Chondrocyte (in vitro differentiated cells): ENCODE measurements around the gene P4HA3. TPM values are rescaled to one million over a fixed set of nuclear protein-coding genes. Genes with fewer than 3 reads are reported as not detected.

Experiments
- DNase-seq: peaks from one replicate; pipeline ENCODE4 v3.0.0; 2021; ENCODE audit warnings: mixed read lengths, low spot score
- H3K27ac Mint-ChIP-seq: one replicate; pipeline ENCODE4 v1.8.0; 2021; ENCODE audit warnings: mild to moderate bottlenecking, moderate library complexity, mixed read lengths; ENCODE audit not compliant: unreplicated experiment
- H3K27me3 Mint-ChIP-seq: 2 replicates; pipeline ENCODE4 v1.8.0; 2021; ENCODE audit warnings: low read depth, mixed read lengths
- H3K36me3 Mint-ChIP-seq: 2 replicates; pipeline ENCODE4 v1.8.0; 2021; ENCODE audit warnings: low read depth, mixed read lengths
- H3K4me1 Mint-ChIP-seq: 2 replicates; pipeline ENCODE4 v1.8.0; 2021; ENCODE audit warnings: low read depth, mild to moderate bottlenecking, mixed read lengths
- H3K4me3 Mint-ChIP-seq: one replicate; pipeline ENCODE4 v1.8.0; 2021; ENCODE audit warnings: mild to moderate bottlenecking, moderate library complexity, mixed read lengths; ENCODE audit not compliant: unreplicated experiment
- H3K9me3 Mint-ChIP-seq: 2 replicates; pipeline ENCODE4 v1.8.0; 2021; ENCODE audit warnings: low read depth, mixed read lengths
- CTCF ChIP-seq: fragments of 200-600 bp; sonication (generic); IDR thresholded peaks from 2 replicates; pipeline ENCODE4 v1.5.0; 2021; ENCODE audit warnings: antibody characterized with exemption, mild to moderate bottlenecking, moderate library complexity
- total RNA-seq: library from RNA; stranded (reverse); gene quantifications from 3 replicates; pipeline ENCODE4 v1.2.1, GENCODE V29; 2021

The P4HA3 gene
- total RNA-seq, 1 donor from 2014 or later = 10.9 TPM

GRCh38 chr11:74279256-74279655 is 32.2 kb downstream of the P4HA3 start:
- H3K27ac Mint-ChIP-seq = peak overlapping the region; percentile 92
- peaks cover 35% of the 10 kb centered on the region for H3K4me1 Mint-ChIP-seq

GRCh38 chr11:74278721-74279161 is 32.7 kb downstream of the P4HA3 start:
- peaks cover 2% of the 10 kb centered on the region for H3K36me3 Mint-ChIP-seq
- peak overlapping the region; percentile 92 for H3K27ac Mint-ChIP-seq
- H3K27me3 Mint-ChIP-seq = no peaks in the 10 kb centered on the region
- no peaks in the 10 kb centered on the region for H3K9me3 Mint-ChIP-seq
- no peak overlapping the region for H3K4me3 Mint-ChIP-seq
- TF ChIP-seq CTCF = no peak
- no peak for DNase-seq
- peaks cover 35% of the 10 kb centered on the region for H3K4me1 Mint-ChIP-seq

More at GRCh38 chr11:74279256-74279655, 32.2 kb downstream of the P4HA3 start:
- Mint-ChIP-seq H3K4me3 (no peak overlapping the region), H3K9me3 (no peaks in the 10 kb centered on the region), H3K27me3 (no peaks in the 10 kb centered on the region), H3K36me3 (peaks cover 2% of the 10 kb centered on the region)
- no peak for TF ChIP-seq CTCF
- DNase-seq = no peak

GRCh38 chr11:74278103-74278502 is 33.3 kb downstream of the P4HA3 start:
- no peak for DNase-seq
- Mint-ChIP-seq H3K4me1 (peaks cover 35% of the 10 kb centered on the region), H3K27me3 (no peaks in the 10 kb centered on the region), H3K4me3 (peak overlapping the region; percentile 2), H3K9me3 (no peaks in the 10 kb centered on the region), H3K36me3 (peaks cover 3% of the 10 kb centered on the region), H3K27ac (peak overlapping the region; percentile 92)
- no peak for TF ChIP-seq CTCF

GRCh38 chr11:74276581-74276980 is 34.9 kb downstream of the P4HA3 start:
- H3K4me3 Mint-ChIP-seq = no peak overlapping the region
- TF ChIP-seq CTCF = no peak
- no peaks in the 10 kb centered on the region for H3K27me3 Mint-ChIP-seq
- peaks cover 35% of the 10 kb centered on the region for H3K4me1 Mint-ChIP-seq
- H3K9me3 Mint-ChIP-seq = no peaks in the 10 kb centered on the region
- H3K27ac Mint-ChIP-seq = peak overlapping the region; percentile 57
- no peak for DNase-seq
- peaks cover 5% of the 10 kb centered on the region for H3K36me3 Mint-ChIP-seq

- DNase-seq = no peak
- H3K9me3 Mint-ChIP-seq = no peaks in the 10 kb centered on the region
- H3K4me3 Mint-ChIP-seq = no peak overlapping the region
- H3K36me3 Mint-ChIP-seq = peaks cover 12% of the 10 kb centered on the region
- peaks cover 11% of the 10 kb centered on the region for H3K4me1 Mint-ChIP-seq
- H3K27me3 Mint-ChIP-seq = no peaks in the 10 kb centered on the region
- TF ChIP-seq CTCF = no peak
- H3K27ac Mint-ChIP-seq = no peak overlapping the region
Observed at GRCh38 chr11:74272276-74272675, 39.2 kb downstream of the P4HA3 start.
